Keratinocyte (primary cell): ENCODE results near the gene CASP10.

Experiments
- CTCF ChIP-seq, 3 experiments: IDR thresholded peaks in 1 of 3; conservative IDR thresholded peaks in 1 of 3; optimal IDR thresholded peaks in 1 of 3; 2 replicates in 2 of 3; 3 replicates in 1 of 3; pipeline versions ENCODE3 to v1.5.1; 2011; ENCODE audit warnings: low read length in 3 of 3, mild to moderate bottlenecking in 3 of 3, moderate library complexity in 2 of 3, control low read depth in 1 of 3, inconsistent platforms in 1 of 3; ENCODE audit not compliant: insufficient read depth in 2 of 3; ENCODE audit errors: extremely low read depth in 1 of 3
- EZH2 ChIP-seq: IDR thresholded peaks from one replicate; pipeline ENCODE4 v1.6.1; 2012; ENCODE audit warnings: inconsistent platforms, mild to moderate bottlenecking, low read length, moderate library complexity

- TF ChIP-seq CTCF (optimal IDR thresholded peaks at IDR 0.05 in 1 of 3, IDR thresholded peaks at IDR 0.05 in 1 of 3, conservative IDR thresholded peaks at IDR 0.05 in 1 of 3; ENCODE audit: extremely low read depth in 1 of 3, insufficient read depth in 2 of 3, low read length in 3 of 3) (no peak), EZH2 (no peak)
Measured at GRCh38 chr2:201261471-201261870, 78.5 kb downstream of the CASP10 start.
